Endothelial cell of umbilical vein (primary cell): ENCODE data around the gene CEBPB.

Experiments used
- CTCF ChIP-seq, 2 donors: IDR thresholded peaks; 1 replicate in 1 of 2; 2 replicates in 1 of 2; pipeline ENCODE4 v1.5.1; 2011; ENCODE audit warnings: low read length in 2 of 2, mild to moderate bottlenecking in 2 of 2, moderate library complexity in 2 of 2, control low read depth in 1 of 2, inconsistent platforms in 1 of 2, low read depth in 1 of 2; ENCODE audit not compliant: insufficient read depth in 1 of 2; ENCODE audit errors: extremely low read depth in 1 of 2
- EZH2 ChIP-seq: IDR thresholded peaks from 2 replicates; pipeline ENCODE4 v1.6.1; 2012; ENCODE audit warnings: borderline replicate concordance, low read depth, mild to moderate bottlenecking, moderate library complexity, low read length, inconsistent platforms; ENCODE audit not compliant: severe bottlenecking
- FOS ChIP-seq: IDR thresholded peaks from 2 replicates; pipeline ENCODE4 v1.6.1; 2011; ENCODE audit warnings: mild to moderate bottlenecking, low read length, moderate library complexity, borderline replicate concordance; ENCODE audit not compliant: insufficient read depth
- JUN ChIP-seq: IDR thresholded peaks from 2 replicates; pipeline ENCODE4 v1.6.1; 2011; ENCODE audit warnings: borderline replicate concordance, low read depth; ENCODE audit not compliant: insufficient read length, insufficient read depth
- MYC ChIP-seq: IDR thresholded peaks from one replicate; pipeline ENCODE4 v1.6.1; 2011; ENCODE audit warnings: mild to moderate bottlenecking, low read depth, low read length
- POLR2A ChIP-seq: IDR thresholded peaks from 2 replicates; pipeline ENCODE4 v1.6.1; 2012; ENCODE audit warnings: low read depth, mild to moderate bottlenecking, control low read depth, low read length
- POLR2AphosphoS5 ChIP-seq: IDR thresholded peaks from 2 replicates; pipeline ENCODE4 v1.6.1; 2012; ENCODE audit warnings: low read depth, mild to moderate bottlenecking, control low read depth, low read length, moderate library complexity; ENCODE audit not compliant: insufficient read depth
- TF ChIP-seq, protein P1 (sequence below): IDR thresholded peaks from 2 replicates; pipeline ENCODE4 v1.6.1; 2011; ENCODE audit not compliant: insufficient read depth, insufficient read length

- TF ChIP-seq POLR2AphosphoS5 (no peak), EZH2 (no peak), CTCF (IDR thresholded peaks at IDR 0.05; ENCODE audit: extremely low read depth in 1 of 2, insufficient read depth in 1 of 2, low read depth in 1 of 2, low read length in 2 of 2) (no peak), POLR2A (no peak), MYC (no peak), JUN (no peak), FOS (no peak)
- TF ChIP-seq, protein P1, sequence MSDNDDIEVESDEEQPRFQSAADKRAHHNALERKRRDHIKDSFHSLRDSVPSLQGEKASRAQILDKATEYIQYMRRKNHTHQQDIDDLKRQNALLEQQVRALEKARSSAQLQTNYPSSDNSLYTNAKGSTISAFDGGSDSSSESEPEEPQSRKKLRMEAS = no peak
Measured at GRCh38 chr20:50230184-50230583, 39.6 kb downstream of the CEBPB start.
